ENCODE measurements around the gene SRP68. TPM values are rescaled to one million over a fixed set of nuclear protein-coding genes. Genes with fewer than 3 reads are reported as not detected.

The SRP68 gene
- polyA plus RNA-seq, 1 of the 3 experiments (the other 2 are of a cell fraction), result 76.8 TPM

- TF ChIP-seq, protein P1, sequence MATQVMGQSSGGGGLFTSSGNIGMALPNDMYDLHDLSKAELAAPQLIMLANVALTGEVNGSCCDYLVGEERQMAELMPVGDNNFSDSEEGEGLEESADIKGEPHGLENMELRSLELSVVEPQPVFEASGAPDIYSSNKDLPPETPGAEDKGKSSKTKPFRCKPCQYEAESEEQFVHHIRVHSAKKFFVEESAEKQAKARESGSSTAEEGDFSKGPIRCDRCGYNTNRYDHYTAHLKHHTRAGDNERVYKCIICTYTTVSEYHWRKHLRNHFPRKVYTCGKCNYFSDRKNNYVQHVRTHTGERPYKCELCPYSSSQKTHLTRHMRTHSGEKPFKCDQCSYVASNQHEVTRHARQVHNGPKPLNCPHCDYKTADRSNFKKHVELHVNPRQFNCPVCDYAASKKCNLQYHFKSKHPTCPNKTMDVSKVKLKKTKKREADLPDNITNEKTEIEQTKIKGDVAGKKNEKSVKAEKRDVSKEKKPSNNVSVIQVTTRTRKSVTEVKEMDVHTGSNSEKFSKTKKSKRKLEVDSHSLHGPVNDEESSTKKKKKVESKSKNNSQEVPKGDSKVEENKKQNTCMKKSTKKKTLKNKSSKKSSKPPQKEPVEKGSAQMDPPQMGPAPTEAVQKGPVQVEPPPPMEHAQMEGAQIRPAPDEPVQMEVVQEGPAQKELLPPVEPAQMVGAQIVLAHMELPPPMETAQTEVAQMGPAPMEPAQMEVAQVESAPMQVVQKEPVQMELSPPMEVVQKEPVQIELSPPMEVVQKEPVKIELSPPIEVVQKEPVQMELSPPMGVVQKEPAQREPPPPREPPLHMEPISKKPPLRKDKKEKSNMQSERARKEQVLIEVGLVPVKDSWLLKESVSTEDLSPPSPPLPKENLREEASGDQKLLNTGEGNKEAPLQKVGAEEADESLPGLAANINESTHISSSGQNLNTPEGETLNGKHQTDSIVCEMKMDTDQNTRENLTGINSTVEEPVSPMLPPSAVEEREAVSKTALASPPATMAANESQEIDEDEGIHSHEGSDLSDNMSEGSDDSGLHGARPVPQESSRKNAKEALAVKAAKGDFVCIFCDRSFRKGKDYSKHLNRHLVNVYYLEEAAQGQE (IDR thresholded peaks at IDR 0.05; ENCODE audit: low read depth, low read length), result no peak
- TF ChIP-seq RCOR1 (IDR thresholded peaks at IDR 0.05; ENCODE audit: low read length), result no peak
These were observed 53.5 kb downstream of the SRP68 start (continued) for GRCh38 chr17:76018801-76019200.

- no peaks in the 10 kb centered on the region for H3K9me2 ChIP-seq
- no peaks in the 10 kb centered on the region for H3K79me2 ChIP-seq (ENCODE audit: insufficient read depth)
- H3F3A ChIP-seq (replicated peaks; ENCODE audit: insufficient read depth), result peaks cover 9% of the 10 kb centered on the region
- peak; percentile 61 for DNase-seq
- no peaks in the 10 kb centered on the region for H4K20me1 ChIP-seq (ENCODE audit: insufficient read depth)
- H3K27me3 ChIP-seq (ENCODE audit: insufficient read depth), result no peaks in the 10 kb centered on the region
- no peaks in the 10 kb centered on the region for H3K36me3 ChIP-seq (replicated peaks in 1 of 2; ENCODE audit: control insufficient read depth in 1 of 2, insufficient read depth in 2 of 2, low read length in 1 of 2)
- CTCF ChIA-PET, result interaction anchor here (0.6 to 14.6 kb wide), 15 partner anchors 8 to 281 kb away, joined by 3 to 231 read pairs (median 4); partner anchors contain the start of genes CDK3, EVPL, GALR2 and MRPL38
- POLR2A ChIA-PET, result interaction anchor here (0.8 to 1.1 kb wide), 2 partner anchors 11 to 61 kb away, joined by 3 read pairs; partner anchors contain the start of gene ZACN
- no peak overlapping the region for H3K4me3 ChIP-seq (ENCODE audit: low read depth in 2 of 2, low read length in 1 of 2)
- WGBS (ENCODE audit: low lambda C conversion rate), result 87% methylated on average over 9 of the region's 11 CpGs
- H3K9me3 ChIP-seq, result no peaks in the 10 kb centered on the region
- no peak overlapping the region for H3K27ac ChIP-seq (ENCODE audit: low read depth in 2 of 2, low read length in 1 of 2)
- TF ChIP-seq FOXJ3 (CRISPR knock-in tag; IDR thresholded peaks at IDR 0.05) (no peak), TEAD4 (IDR thresholded peaks at IDR 0.05; ENCODE audit: borderline replicate concordance, insufficient read depth) (no peak), EP300 (IDR thresholded peaks at IDR 0.05; ENCODE audit: borderline replicate concordance in 1 of 2, low read depth in 1 of 2, low read length in 1 of 2) (no peak), USF2 (IDR thresholded peaks at IDR 0.05; ENCODE audit: borderline replicate concordance, low read depth, low read length) (no peak), RCOR1 (IDR thresholded peaks at IDR 0.05; ENCODE audit: low read length) (no peak), FOSL2 (IDR thresholded peaks at IDR 0.05; ENCODE audit: borderline replicate concordance, low read depth) (no peak), FOXM1 (IDR thresholded peaks at IDR 0.05; ENCODE audit: low read depth) (no peak), RFX5 (IDR thresholded peaks at IDR 0.05; ENCODE audit: low read length) (no peak), CHD2 (IDR thresholded peaks at IDR 0.05; ENCODE audit: low read length, partially characterized antibody) (no peak), GABPA (IDR thresholded peaks at IDR 0.05; ENCODE audit: low read depth) (no peak), TAF1 (IDR thresholded peaks at IDR 0.05; ENCODE audit: borderline replicate concordance, low read depth, low read length) (no peak)
- no peak overlapping the region for H2AFZ ChIP-seq (ENCODE audit: low read depth)
- no peak overlapping the region for H3K4me2 ChIP-seq
- H3K9ac ChIP-seq, result no peak overlapping the region
- peaks cover 10 to 13% of the 10 kb centered on the region in 2 experiments; a peak in 2 of 4 replicates for H3K4me1 ChIP-seq (ENCODE audit: control insufficient read depth in 1 of 2, insufficient read depth in 2 of 2, low read depth in 1 of 2, low read length in 1 of 2)
These were observed 54.0 kb downstream of the SRP68 start for GRCh38 chr17:76018340-76018680.
